ENCODE measurements around the gene KCNH1. TPM values are rescaled to one million over a fixed set of nuclear protein-coding genes. Genes with fewer than 3 reads are reported as not detected.

Gene KCNH1
- total and polyA plus RNA-seq, 8 donors = 0.04 to 0.54 (median 0.13) TPM

DNA sequence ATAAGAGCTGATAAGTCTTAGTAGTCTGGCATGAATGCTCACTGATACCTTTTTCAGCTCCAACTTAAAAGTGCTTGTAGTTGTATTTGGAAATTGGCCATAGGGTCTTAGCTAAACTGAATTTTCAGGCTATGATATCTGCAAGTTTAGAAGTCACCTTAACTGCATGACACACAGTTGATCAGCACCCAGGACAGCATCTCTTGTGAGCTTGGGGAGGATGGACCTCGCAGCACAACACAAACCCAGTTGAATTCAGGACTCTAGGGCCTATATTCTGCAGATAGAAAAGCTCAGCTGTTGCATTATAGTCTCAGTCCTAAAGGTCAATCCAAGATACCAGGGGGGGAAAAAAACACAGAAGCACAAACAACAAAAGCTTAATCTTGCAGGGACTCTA lies 394.3 kb downstream of the KCNH1 start:
- no peaks in the 10 kb centered on the region for H3K4me1 ChIP-seq
- intact Hi-C loops (cut with DNase I) = no loop called here
- H3K36me3 ChIP-seq = no peaks in the 10 kb centered on the region
- no peak for ATAC-seq
- H3K9me3 ChIP-seq = no peaks in the 10 kb centered on the region
- DNase-seq = no peak
- H3K4me3 ChIP-seq = no peak overlapping the region
- no peak for TF ChIP-seq CTCF (IDR thresholded peaks at IDR 0.05)
- no peak overlapping the region for H3K27ac ChIP-seq
- no peaks in the 10 kb centered on the region for H3K27me3 ChIP-seq

- intact Hi-C loops (cut with DNase I) = no loop called here
- no peak for TF ChIP-seq CTCF (IDR thresholded peaks at IDR 0.05)
- Histone ChIP-seq H3K27me3 (no peaks in the 10 kb centered on the region), H3K27ac (no peak overlapping the region), H3K4me3 (no peak overlapping the region), H3K9me3 (no peaks in the 10 kb centered on the region), H3K36me3 (no peaks in the 10 kb centered on the region), H3K4me1 (no peaks in the 10 kb centered on the region)
- DNase-seq (no peak), ATAC-seq (no peak)
Observed at GRCh38 chr1:210738256-210738655, 395.7 kb downstream of the KCNH1 start.

GRCh38 chr1:210736713-210737112 lies 397.2 kb downstream of the KCNH1 start:
- Histone ChIP-seq H3K9me3 (no peaks in the 10 kb centered on the region), H3K27me3 (no peaks in the 10 kb centered on the region), H3K36me3 (no peaks in the 10 kb centered on the region), H3K27ac (no peak overlapping the region), H3K4me3 (no peak overlapping the region), H3K4me1 (no peaks in the 10 kb centered on the region)
- no peak for ATAC-seq
- no peak for DNase-seq
- no peak for TF ChIP-seq CTCF (IDR thresholded peaks at IDR 0.05)
- intact Hi-C loops (cut with DNase I) = no loop called here

DNA sequence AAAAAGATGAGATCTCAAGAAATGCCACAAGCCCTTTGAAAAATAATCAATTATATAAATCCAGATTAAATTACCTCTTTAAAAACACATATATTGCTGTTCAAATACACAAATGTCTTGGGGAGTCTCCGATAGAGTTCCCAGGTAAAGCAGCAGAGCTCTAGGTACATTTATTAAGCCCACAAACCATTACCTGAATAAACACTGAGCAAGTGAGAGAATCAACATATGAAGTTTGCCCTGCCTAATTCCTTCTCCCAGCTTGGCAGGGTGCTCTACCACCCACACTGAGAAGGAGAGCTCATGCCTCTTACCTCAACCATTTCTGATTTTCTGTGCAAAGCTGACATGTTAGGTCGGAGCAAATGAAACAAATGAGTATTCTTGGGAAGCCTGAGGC lies 402.4 kb downstream of the KCNH1 start:
- no peak overlapping the region for H3K4me3 ChIP-seq
- H3K9me3 ChIP-seq = no peaks in the 10 kb centered on the region
- H3K27me3 ChIP-seq = no peaks in the 10 kb centered on the region
- H3K4me1 ChIP-seq = no peaks in the 10 kb centered on the region
- TF ChIP-seq CTCF (IDR thresholded peaks at IDR 0.05) = no peak
- ATAC-seq = no peak
- no peak overlapping the region for H3K27ac ChIP-seq
- H3K36me3 ChIP-seq = no peaks in the 10 kb centered on the region
- intact Hi-C loops (cut with DNase I) = no loop called here
- DNase-seq = no peak

- no peaks in the 10 kb centered on the region for H3K4me1 ChIP-seq
- intact Hi-C loops (cut with DNase I) = no loop called here
- H3K9me3 ChIP-seq = no peaks in the 10 kb centered on the region
- DNase-seq (no peak), ATAC-seq (no peak)
- no peak overlapping the region for H3K4me3 ChIP-seq
- H3K36me3 ChIP-seq = no peaks in the 10 kb centered on the region
- H3K27me3 ChIP-seq = no peaks in the 10 kb centered on the region
- no peak overlapping the region for H3K27ac ChIP-seq
- TF ChIP-seq CTCF (IDR thresholded peaks at IDR 0.05) = no peak
Observed at GRCh38 chr1:210731193-210731592, 402.8 kb downstream of the KCNH1 start.
